Endothelial cell of umbilical vein (primary cell): ENCODE results near the gene LPP. TPM values are rescaled to one million over a fixed set of nuclear protein-coding genes. Genes with fewer than 3 reads are reported as not detected.

Source experiments
- BruUV-seq: library from RNA; stranded (reverse); fragments of 400-500 nt; replicated peaks from 2 replicates; lab custom pipeline; 2021; lab: Mats Ljungman, UMichigan
- CTCF ChIA-PET: fragments of 300-600, 350-600 bp; sonication (Branson Sonifier 250); formaldehyde crosslinking; loops from one replicate; lab custom pipeline; 2021; ENCODE audit warnings: antibody characterized with exemption, inconsistent platforms; lab: Charles Lee
- POLR2A ChIA-PET: fragments of 300-600, 350-600 bp; sonication (Branson Sonifier 250); formaldehyde crosslinking; loops from one replicate; lab custom pipeline; 2021; ENCODE audit warnings: antibody characterized with exemption, inconsistent platforms; lab: Charles Lee
- DNase-seq: peaks from one replicate; pipeline ENCODE4 v3.0.0-alpha.2; 2011; ENCODE audit warnings: low read depth, low spot score
- FAIRE-seq: peaks from 2 replicates; lab custom pipeline; 2011; peaks lifted over from hg19 to GRCh38; lab: Jason Lieb, UNC
- H2AFZ ChIP-seq: 2 replicates; pipeline ENCODE4 v1.6.0; 2012; ENCODE audit warnings: low read depth, low read length, control low read depth, inconsistent platforms
- H3K27ac ChIP-seq: 2 replicates; pipeline ENCODE4 v1.5.1; 2011; ENCODE audit warnings: low read depth, mild to moderate bottlenecking, control low read depth, low read length, moderate library complexity; ENCODE audit not compliant: insufficient read depth
- H3K27me3 ChIP-seq, 2 experiments: 2 replicates each; pipeline versions ENCODE4 v1.6.0 to v1.6.1; 2011; ENCODE audit warnings: low read length in 2 of 2, mixed read lengths in 1 of 2; ENCODE audit not compliant: control insufficient read depth in 2 of 2, insufficient read depth in 2 of 2
- H3K36me3 ChIP-seq, 2 experiments: 2 replicates in 1 of 2; 3 replicates in 1 of 2; pipeline ENCODE4 v1.5.1; 2011; ENCODE audit warnings: low read length in 2 of 2, mild to moderate bottlenecking in 1 of 2, moderate library complexity in 1 of 2; ENCODE audit not compliant: control insufficient read depth in 2 of 2, insufficient read depth in 2 of 2; ENCODE audit errors: extremely low read depth in 1 of 2
- H3K4me1 ChIP-seq: 3 replicates; pipeline ENCODE4 v1.5.1; 2011; ENCODE audit warnings: mild to moderate bottlenecking, low read length; ENCODE audit not compliant: control insufficient read depth, insufficient read depth; ENCODE audit errors: extremely low read depth
- H3K4me2 ChIP-seq: 2 replicates; pipeline ENCODE4 v1.6.1; 2011; ENCODE audit warnings: low read length, control low read depth, mixed read lengths; ENCODE audit not compliant: insufficient read depth
- H3K4me3 ChIP-seq, 3 experiments: fragments of 200-600 bp in 1 of 3; sonication (generic), shearing (Covaris generic) in 1 of 3; replicated peaks in 1 of 3; 2 replicates each; pipeline ENCODE4 v1.5.1; 2011 to 2016; ENCODE audit warnings: control low read depth in 3 of 3, low read length in 3 of 3, mild to moderate bottlenecking in 2 of 3, inconsistent platforms in 1 of 3, low read depth in 1 of 3, moderate library complexity in 1 of 3; ENCODE audit not compliant: insufficient read depth in 1 of 3
- H3K79me2 ChIP-seq: 2 replicates; pipeline ENCODE4 v1.6.0; 2012; ENCODE audit warnings: low read length, inconsistent platforms; ENCODE audit not compliant: control insufficient read depth, insufficient read depth
- H3K9ac ChIP-seq: replicated peaks from 2 replicates; pipeline ENCODE3; 2011; ENCODE audit warnings: low read length, control low read depth; ENCODE audit not compliant: insufficient read depth; ENCODE audit errors: extremely low read depth
- H3K9me1 ChIP-seq: replicated peaks from 3 replicates; pipeline ENCODE4 v1.6.0; 2011; ENCODE audit warnings: mild to moderate bottlenecking, low read length; ENCODE audit not compliant: control insufficient read depth, insufficient read depth; ENCODE audit errors: extremely low read depth
- H3K9me3 ChIP-seq: replicated peaks from 2 replicates; pipeline ENCODE4 v1.5.1; 2012; ENCODE audit warnings: low read length, inconsistent platforms; ENCODE audit not compliant: control insufficient read depth, insufficient read depth
- H4K20me1 ChIP-seq: replicated peaks from 2 replicates; pipeline ENCODE3; 2011; ENCODE audit warnings: mild to moderate bottlenecking, low read length; ENCODE audit not compliant: control insufficient read depth, insufficient read depth; ENCODE audit errors: extremely low read depth
- EZH2 ChIP-seq: IDR thresholded peaks from 2 replicates; pipeline ENCODE4 v1.6.1; 2012; ENCODE audit warnings: borderline replicate concordance, low read depth, mild to moderate bottlenecking, moderate library complexity, low read length, inconsistent platforms; ENCODE audit not compliant: severe bottlenecking
- FOS ChIP-seq: IDR thresholded peaks from 2 replicates; pipeline ENCODE4 v1.6.1; 2011; ENCODE audit warnings: mild to moderate bottlenecking, low read length, moderate library complexity, borderline replicate concordance; ENCODE audit not compliant: insufficient read depth
- GATA2 ChIP-seq: IDR thresholded peaks from 2 replicates; pipeline ENCODE4 v1.7.0; 2011; ENCODE audit warnings: low read depth, mild to moderate bottlenecking, moderate library complexity, mixed read lengths, low read length; ENCODE audit not compliant: insufficient read length, insufficient read depth
- JUN ChIP-seq: IDR thresholded peaks from 2 replicates; pipeline ENCODE4 v1.6.1; 2011; ENCODE audit warnings: borderline replicate concordance, low read depth; ENCODE audit not compliant: insufficient read length, insufficient read depth
- MYC ChIP-seq: IDR thresholded peaks from one replicate; pipeline ENCODE4 v1.6.1; 2011; ENCODE audit warnings: mild to moderate bottlenecking, low read depth, low read length
- POLR2A ChIP-seq: IDR thresholded peaks from 2 replicates; pipeline ENCODE4 v1.6.1; 2012; ENCODE audit warnings: low read depth, mild to moderate bottlenecking, control low read depth, low read length
- POLR2AphosphoS5 ChIP-seq: IDR thresholded peaks from 2 replicates; pipeline ENCODE4 v1.6.1; 2012; ENCODE audit warnings: low read depth, mild to moderate bottlenecking, control low read depth, low read length, moderate library complexity; ENCODE audit not compliant: insufficient read depth
- dilution Hi-C: fragments of 300-500 bp; cut with MboI; formaldehyde crosslinking; loops from one replicate; pipeline ENCODE4 v1.15.0; 2019; ENCODE audit warnings: low sequenced_read_pairs; ENCODE audit not compliant: extremely low pct_ligation_motif_present
- intact Hi-C: fragments of 100-400 bp; cut with micrococcal nuclease; formaldehyde crosslinking; loops from one replicate; pipeline ENCODE4 v1.10.0; 2022
- polyA plus RNA-seq, 4 experiments: library from polyadenylated mRNA; depleted of rRNA in 3 of 4; stranded (reverse) in 3 of 4; unstranded in 1 of 4; fragments of >200 nt; gene quantifications; 2 replicates each; pipeline versions ENCODE4 v1.2.1 to v1.2.3, GENCODE V29; 2011 to 2012; ENCODE audit warnings: missing spikeins in 1 of 4
- total RNA-seq: library from RNA; stranded (reverse); gene quantifications from 2 replicates; pipeline ENCODE4 v1.2.3, GENCODE V29; 2021
- TF ChIP-seq, protein P1 (sequence below), 2 donors: IDR thresholded peaks; 1 replicate in 1 of 2; 2 replicates in 1 of 2; pipeline ENCODE4 v1.5.1; 2011; ENCODE audit warnings: low read length in 2 of 2, mild to moderate bottlenecking in 2 of 2, moderate library complexity in 2 of 2, control low read depth in 1 of 2, inconsistent platforms in 1 of 2, low read depth in 1 of 2; ENCODE audit not compliant: insufficient read depth in 1 of 2; ENCODE audit errors: extremely low read depth in 1 of 2
- TF ChIP-seq, protein P2 (sequence below): IDR thresholded peaks from 2 replicates; pipeline ENCODE4 v1.6.1; 2011; ENCODE audit not compliant: insufficient read depth, insufficient read length

LPP gene
- total and polyA plus RNA-seq, 2 donors (not counting 3 experiments of a cell fraction or from before 2014, with no cell fraction given) = 16.9 to 153 TPM

DNA sequence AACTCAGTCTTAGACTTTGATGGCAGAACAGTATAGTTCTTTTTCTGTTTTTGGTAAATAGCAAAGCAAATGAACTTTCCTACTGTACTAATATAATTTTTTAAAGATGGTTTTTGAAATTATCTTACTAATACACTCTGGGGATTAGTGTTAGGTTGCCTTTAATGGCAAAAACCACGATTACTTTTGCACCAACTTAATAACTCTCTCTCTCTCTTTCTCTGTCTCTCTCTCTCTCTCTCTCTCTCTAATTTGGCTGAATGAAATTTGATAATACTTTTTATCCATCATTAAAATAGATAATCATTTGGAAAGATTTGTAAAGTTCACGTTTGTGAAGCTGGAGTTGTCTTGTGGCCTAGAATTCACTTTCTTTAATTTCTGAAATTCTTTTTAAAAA, 257.8 kb downstream of the LPP start:
- no peaks in the 10 kb centered on the region for H3K9me1 ChIP-seq
- no peak overlapping the region for H2AFZ ChIP-seq
- intact Hi-C loops (no loop called here), dilution Hi-C loops (no loop called here)
- no peak overlapping the region for H3K4me3 ChIP-seq
- H4K20me1 ChIP-seq = no peaks in the 10 kb centered on the region
- H3K27me3 ChIP-seq = no peaks in the 10 kb centered on the region
- peaks cover 2% of the 10 kb centered on the region for H3K79me2 ChIP-seq
- H3K27ac ChIP-seq = no peak overlapping the region
- POLR2A ChIA-PET = no interaction called here
- no peak for DNase-seq
- H3K4me1 ChIP-seq = no peaks in the 10 kb centered on the region
- TF ChIP-seq MYC (no peak), GATA2 (no peak), POLR2A (no peak), EZH2 (no peak)
- no peak overlapping the region for H3K4me2 ChIP-seq
- FAIRE-seq = no peak
- H3K36me3 ChIP-seq = peaks cover 0 to 5% of the 10 kb centered on the region in 2 experiments
- H3K9ac ChIP-seq = no peak overlapping the region
- BruUV-seq = no TSS peak
- no peaks in the 10 kb centered on the region for H3K9me3 ChIP-seq
- CTCF ChIA-PET = interaction anchor here (0.8 kb wide), 1 partner anchor 20 kb away, joined by 3 read pairs; no protein-coding TSS in a partner anchor

DNA sequence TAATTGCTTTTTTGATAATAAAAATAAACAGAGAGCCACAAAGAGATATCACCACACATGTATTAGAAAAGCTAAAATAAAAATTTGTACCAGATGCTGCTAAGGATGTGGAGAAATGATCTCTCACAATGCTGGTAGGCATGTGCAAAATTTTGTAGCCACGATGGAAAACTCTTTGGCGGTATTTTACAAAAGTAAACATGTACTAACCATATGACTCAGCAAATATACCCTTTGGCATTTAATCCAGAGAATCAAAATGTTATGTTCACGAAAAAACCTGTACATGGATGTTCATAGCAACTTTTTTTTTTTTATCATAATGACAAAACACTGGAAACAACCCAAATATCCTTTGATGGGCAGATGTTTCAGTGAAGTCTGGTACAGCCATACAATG, 261.2 kb downstream of the LPP start:
- Histone ChIP-seq H3K27me3 (no peaks in the 10 kb centered on the region), H4K20me1 (no peaks in the 10 kb centered on the region), H3K9ac (no peak overlapping the region), H2AFZ (no peak overlapping the region), H3K9me3 (no peaks in the 10 kb centered on the region), H3K27ac (no peak overlapping the region), H3K36me3 (no peaks in the 10 kb centered on the region), H3K4me2 (no peak overlapping the region), H3K4me3 (no peak overlapping the region), H3K9me1 (no peaks in the 10 kb centered on the region), H3K79me2 (peaks cover 2% of the 10 kb centered on the region), H3K4me1 (no peaks in the 10 kb centered on the region)
- TF ChIP-seq EZH2 (no peak), MYC (no peak), GATA2 (no peak), JUN (no peak), POLR2AphosphoS5 (no peak), POLR2A (no peak), FOS (no peak)
- TF ChIP-seq, protein P1, sequence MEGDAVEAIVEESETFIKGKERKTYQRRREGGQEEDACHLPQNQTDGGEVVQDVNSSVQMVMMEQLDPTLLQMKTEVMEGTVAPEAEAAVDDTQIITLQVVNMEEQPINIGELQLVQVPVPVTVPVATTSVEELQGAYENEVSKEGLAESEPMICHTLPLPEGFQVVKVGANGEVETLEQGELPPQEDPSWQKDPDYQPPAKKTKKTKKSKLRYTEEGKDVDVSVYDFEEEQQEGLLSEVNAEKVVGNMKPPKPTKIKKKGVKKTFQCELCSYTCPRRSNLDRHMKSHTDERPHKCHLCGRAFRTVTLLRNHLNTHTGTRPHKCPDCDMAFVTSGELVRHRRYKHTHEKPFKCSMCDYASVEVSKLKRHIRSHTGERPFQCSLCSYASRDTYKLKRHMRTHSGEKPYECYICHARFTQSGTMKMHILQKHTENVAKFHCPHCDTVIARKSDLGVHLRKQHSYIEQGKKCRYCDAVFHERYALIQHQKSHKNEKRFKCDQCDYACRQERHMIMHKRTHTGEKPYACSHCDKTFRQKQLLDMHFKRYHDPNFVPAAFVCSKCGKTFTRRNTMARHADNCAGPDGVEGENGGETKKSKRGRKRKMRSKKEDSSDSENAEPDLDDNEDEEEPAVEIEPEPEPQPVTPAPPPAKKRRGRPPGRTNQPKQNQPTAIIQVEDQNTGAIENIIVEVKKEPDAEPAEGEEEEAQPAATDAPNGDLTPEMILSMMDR (IDR thresholded peaks at IDR 0.05; ENCODE audit: extremely low read depth in 1 of 2, insufficient read depth in 1 of 2, low read depth in 1 of 2, low read length in 2 of 2) = no peak
- TF ChIP-seq, protein P2, sequence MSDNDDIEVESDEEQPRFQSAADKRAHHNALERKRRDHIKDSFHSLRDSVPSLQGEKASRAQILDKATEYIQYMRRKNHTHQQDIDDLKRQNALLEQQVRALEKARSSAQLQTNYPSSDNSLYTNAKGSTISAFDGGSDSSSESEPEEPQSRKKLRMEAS = no peak
- no TSS peak for BruUV-seq
- intact Hi-C loops = no loop called here
- no peak for DNase-seq
- dilution Hi-C loops = no loop called here
- CTCF ChIA-PET = no interaction called here
- POLR2A ChIA-PET = no interaction called here
- FAIRE-seq = no peak
